ENCODE measurements around the gene MICU1. TPM values are rescaled to one million over a fixed set of nuclear protein-coding genes. Genes with fewer than 3 reads are reported as not detected.

The MICU1 gene
- total and polyA plus RNA-seq, 2 of the 13 experiments (the other 11 are each of a cell fraction or from before 2014, with no cell fraction given): 32.5 to 56.1 TPM

GRCh38 chr10:72625608-72626443, at the start of gene MICU1 (continued):
- TF ChIP-seq, protein P1, sequence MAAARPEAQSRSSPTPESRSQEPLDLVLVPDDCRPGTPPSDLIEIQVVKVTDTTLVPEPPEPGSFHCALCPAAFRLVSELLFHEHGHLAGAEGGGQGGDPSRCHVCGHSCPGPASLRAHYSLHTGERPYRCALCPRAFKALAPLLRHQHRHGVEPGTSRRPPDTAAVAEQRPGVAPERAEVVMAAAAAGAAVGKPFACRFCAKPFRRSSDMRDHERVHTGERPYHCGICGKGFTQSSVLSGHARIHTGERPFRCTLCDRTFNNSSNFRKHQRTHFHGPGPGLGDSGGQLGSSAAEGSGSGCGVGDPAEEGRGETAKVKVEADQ (CRISPR knock-in tag; IDR thresholded peaks at IDR 0.05; ENCODE audit: borderline replicate concordance): no peak
- TF ChIP-seq RFX3 (CRISPR knock-in tag; IDR thresholded peaks at IDR 0.05): no peak
- TF ChIP-seq, protein P2, sequence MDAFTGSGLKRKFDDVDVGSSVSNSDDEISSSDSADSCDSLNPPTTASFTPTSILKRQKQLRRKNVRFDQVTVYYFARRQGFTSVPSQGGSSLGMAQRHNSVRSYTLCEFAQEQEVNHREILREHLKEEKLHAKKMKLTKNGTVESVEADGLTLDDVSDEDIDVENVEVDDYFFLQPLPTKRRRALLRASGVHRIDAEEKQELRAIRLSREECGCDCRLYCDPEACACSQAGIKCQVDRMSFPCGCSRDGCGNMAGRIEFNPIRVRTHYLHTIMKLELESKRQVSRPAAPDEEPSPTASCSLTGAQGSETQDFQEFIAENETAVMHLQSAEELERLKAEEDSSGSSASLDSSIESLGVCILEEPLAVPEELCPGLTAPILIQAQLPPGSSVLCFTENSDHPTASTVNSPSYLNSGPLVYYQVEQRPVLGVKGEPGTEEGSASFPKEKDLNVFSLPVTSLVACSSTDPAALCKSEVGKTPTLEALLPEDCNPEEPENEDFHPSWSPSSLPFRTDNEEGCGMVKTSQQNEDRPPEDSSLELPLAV (CRISPR knock-in tag; conservative IDR thresholded peaks at IDR 0.05; ENCODE audit: low read depth): no peak
- TF ChIP-seq SALL2 (CRISPR knock-in tag; IDR thresholded peaks at IDR 0.05): peak; percentile 84; the same call in 1 of the 2 replicates
- TF ChIP-seq ZNF142 (CRISPR knock-in tag; IDR thresholded peaks at IDR 0.05): peak; percentile 82; the same call in 1 of the 2 replicates
- TF ChIP-seq PAF1 (CRISPR knock-in tag; IDR thresholded peaks at IDR 0.05): no peak
- no peak for TF ChIP-seq ZNF10 (CRISPR knock-in tag; IDR thresholded peaks at IDR 0.05; ENCODE audit: borderline replicate concordance, low read depth)
- TF ChIP-seq GATAD1 (CRISPR knock-in tag; IDR thresholded peaks at IDR 0.05): peak; percentile 92
- no peak for TF ChIP-seq CBFB (CRISPR knock-in tag; IDR thresholded peaks at IDR 0.05)
- no peak for TF ChIP-seq ZFP82 (CRISPR knock-in tag; IDR thresholded peaks at IDR 0.05; ENCODE audit: borderline replicate concordance)
- TF ChIP-seq, protein P3, sequence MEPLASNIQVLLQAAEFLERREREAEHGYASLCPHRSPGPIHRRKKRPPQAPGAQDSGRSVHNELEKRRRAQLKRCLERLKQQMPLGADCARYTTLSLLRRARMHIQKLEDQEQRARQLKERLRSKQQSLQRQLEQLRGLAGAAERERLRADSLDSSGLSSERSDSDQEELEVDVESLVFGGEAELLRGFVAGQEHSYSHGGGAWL (CRISPR knock-in tag; IDR thresholded peaks at IDR 0.05): peak; percentile 65; the same call in 1 of the 2 replicates
- TF ChIP-seq CHD2 (IDR thresholded peaks at IDR 0.05; ENCODE audit: low read depth, low read length): 0 out of 2 replicates have a peak, but pooled peaks have one; percentile 33
- TF ChIP-seq, protein P4, sequence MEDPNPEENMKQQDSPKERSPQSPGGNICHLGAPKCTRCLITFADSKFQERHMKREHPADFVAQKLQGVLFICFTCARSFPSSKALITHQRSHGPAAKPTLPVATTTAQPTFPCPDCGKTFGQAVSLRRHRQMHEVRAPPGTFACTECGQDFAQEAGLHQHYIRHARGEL (CRISPR knock-in tag; IDR thresholded peaks at IDR 0.05): no peak
- TF ChIP-seq ZNF101 (CRISPR knock-in tag; IDR thresholded peaks at IDR 0.05; ENCODE audit: borderline replicate concordance, low read depth): no peak
- no peak for TF ChIP-seq CREB1 (IDR thresholded peaks at IDR 0.05)
- peak; percentile 17 for TF ChIP-seq CREB1 (CRISPR knock-in tag; IDR thresholded peaks at IDR 0.05)
- 0 out of 2 replicates have a peak, but pooled peaks have one; percentile 26 for TF ChIP-seq GZF1 (CRISPR knock-in tag; IDR thresholded peaks at IDR 0.05)
- TF ChIP-seq RBM22 (optimal IDR thresholded peaks at IDR 0.05; ENCODE audit: low read length): no peak

Data from HepG2 (cell line).